Fibroblast of villous mesenchyme (primary cell): ENCODE results near the gene RNF103. TPM values are rescaled to one million over a fixed set of nuclear protein-coding genes. Genes with fewer than 3 reads are reported as not detected.

Experiments used
- DNase-seq: peaks from one replicate; pipeline ENCODE4 v3.0.0-alpha.2; 2010; ENCODE audit warnings: low read depth
- H3K4me3 ChIP-seq: 2 replicates; pipeline ENCODE4 v1.5.1; 2011; ENCODE audit warnings: low read depth, mild to moderate bottlenecking, low read length
- CTCF ChIP-seq: IDR thresholded peaks from 2 replicates; pipeline ENCODE4 v1.5.1; 2012; ENCODE audit warnings: low read depth, mild to moderate bottlenecking, low read length; ENCODE audit not compliant: insufficient read depth
- total RNA-seq: library from RNA; depleted of rRNA; stranded (reverse); fragments of >200 nt; gene quantifications from 2 replicates; pipeline ENCODE4 v1.2.3, GENCODE V29; 2012

Gene RNF103
- total RNA-seq, 1 donor = 25.0 TPM

DNA sequence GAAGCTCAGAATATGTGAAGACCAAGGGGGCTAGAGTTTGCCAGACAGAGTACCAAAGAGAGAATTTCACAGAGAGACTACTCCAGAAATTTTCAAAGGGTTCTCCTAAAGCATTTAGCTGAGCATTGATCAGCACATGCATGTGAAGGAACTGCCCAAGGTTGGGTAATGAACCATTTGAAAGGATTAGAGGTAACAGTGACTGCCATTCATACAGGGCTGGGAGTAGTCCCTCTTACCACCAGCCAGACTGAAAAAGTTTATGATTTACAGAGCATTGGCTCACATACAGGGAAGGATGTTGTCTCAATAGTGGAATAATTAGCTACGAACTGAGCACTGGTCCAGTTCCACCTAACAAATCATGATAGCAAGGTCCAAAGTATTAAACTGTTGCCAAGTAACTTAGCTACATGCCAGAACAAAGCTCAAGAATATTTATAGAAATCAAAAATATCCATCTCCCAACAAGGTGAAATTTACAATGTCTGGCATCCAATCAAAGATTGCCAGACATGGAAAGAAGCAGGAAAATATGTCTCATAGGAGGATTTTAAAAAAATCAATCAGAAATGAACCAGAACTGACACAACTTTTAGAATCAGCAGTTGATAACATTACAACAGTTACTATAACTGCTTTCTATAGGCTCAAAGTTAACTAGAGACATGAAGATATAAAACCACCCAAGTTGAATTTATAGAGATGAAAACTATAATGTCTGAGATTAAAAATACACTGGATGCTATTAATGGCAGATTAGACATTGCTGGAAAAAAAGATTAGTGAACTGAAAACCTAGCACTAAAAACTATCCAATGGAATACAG lies 25.7 kb upstream of the RNF103 start:
- TF ChIP-seq CTCF = no peak
- H3K4me3 ChIP-seq = no peak overlapping the region
- no peak for DNase-seq

GRCh38 chr2:86648681-86649080 lies 25.0 kb upstream of the RNF103 start:
- no peak for TF ChIP-seq CTCF
- no peak overlapping the region for H3K4me3 ChIP-seq
- no peak for DNase-seq

DNA sequence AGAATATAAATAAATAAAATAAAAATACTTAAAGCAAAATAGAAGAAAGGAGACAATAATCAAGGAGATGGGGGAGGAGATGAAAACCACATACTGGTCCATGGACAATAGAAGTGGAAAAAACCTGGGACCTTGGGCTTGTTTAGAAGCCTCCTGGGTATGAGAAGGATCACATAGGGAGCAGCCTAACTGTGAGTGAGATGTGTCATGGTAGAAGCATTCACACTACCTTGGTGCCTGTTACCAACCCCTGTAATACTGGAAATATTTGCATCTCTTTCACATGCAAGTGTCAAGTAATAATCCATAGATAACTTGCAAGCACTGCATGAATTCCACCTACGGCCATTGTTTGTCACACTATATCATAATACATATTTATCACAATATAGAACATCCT lies 23.2 kb upstream of the RNF103 start:
- no peak overlapping the region for H3K4me3 ChIP-seq
- no peak for DNase-seq
- no peak for TF ChIP-seq CTCF

- DNase-seq = no peak
- H3K4me3 ChIP-seq = no peak overlapping the region
- TF ChIP-seq CTCF = no peak
These were observed 22.7 kb upstream of the RNF103 start for GRCh38 chr2:86646329-86646728.

- no peak for TF ChIP-seq CTCF
- H3K4me3 ChIP-seq = no peak overlapping the region
- no peak for DNase-seq
These were observed 22.1 kb upstream of the RNF103 start for GRCh38 chr2:86645752-86646151.

- H3K4me3 ChIP-seq = no peak overlapping the region
- DNase-seq = no peak
- TF ChIP-seq CTCF = no peak
These were observed 15.0 kb upstream of the RNF103 start for GRCh38 chr2:86638712-86639111.

- no peak overlapping the region for H3K4me3 ChIP-seq
- TF ChIP-seq CTCF = no peak
- no peak for DNase-seq
These were observed 13.2 kb upstream of the RNF103 start for GRCh38 chr2:86636842-86637241.
